Chondrocyte (in vitro differentiated cells): ENCODE results near the gene JUNB. TPM values are rescaled to one million over a fixed set of nuclear protein-coding genes. Genes with fewer than 3 reads are reported as not detected.
A peak's percentile ranks its signal among the peaks of the same experiment; 100 is the strongest.

Experiments used
- DNase-seq: peaks from one replicate; pipeline ENCODE4 v3.0.0; 2021; ENCODE audit warnings: mixed read lengths, low spot score
- H3K27ac Mint-ChIP-seq: one replicate; pipeline ENCODE4 v1.8.0; 2021; ENCODE audit warnings: mild to moderate bottlenecking, moderate library complexity, mixed read lengths; ENCODE audit not compliant: unreplicated experiment
- H3K27me3 Mint-ChIP-seq: 2 replicates; pipeline ENCODE4 v1.8.0; 2021; ENCODE audit warnings: low read depth, mixed read lengths
- H3K36me3 Mint-ChIP-seq: 2 replicates; pipeline ENCODE4 v1.8.0; 2021; ENCODE audit warnings: low read depth, mixed read lengths
- H3K4me1 Mint-ChIP-seq: 2 replicates; pipeline ENCODE4 v1.8.0; 2021; ENCODE audit warnings: low read depth, mild to moderate bottlenecking, mixed read lengths
- H3K4me3 Mint-ChIP-seq: one replicate; pipeline ENCODE4 v1.8.0; 2021; ENCODE audit warnings: mild to moderate bottlenecking, moderate library complexity, mixed read lengths; ENCODE audit not compliant: unreplicated experiment
- H3K9me3 Mint-ChIP-seq: 2 replicates; pipeline ENCODE4 v1.8.0; 2021; ENCODE audit warnings: low read depth, mixed read lengths
- microRNA-seq: library from miRNA; unstranded; fragments of <30 nt; microRNA quantifications from one replicate; pipeline ENCODE4 v1.2.0, GENCODE V29; 2020; ENCODE audit warnings: borderline number of aligned reads
- total RNA-seq: library from RNA; stranded (reverse); gene quantifications from 3 replicates; pipeline ENCODE4 v1.2.1, GENCODE V29; 2021
- TF ChIP-seq, protein P1 (sequence below): fragments of 200-600 bp; sonication (generic); IDR thresholded peaks from 2 replicates; pipeline ENCODE4 v1.5.0; 2021; ENCODE audit warnings: antibody characterized with exemption, mild to moderate bottlenecking, moderate library complexity

The JUNB gene
- total RNA-seq, 1 donor from 2014 or later: 122 TPM

DNA sequence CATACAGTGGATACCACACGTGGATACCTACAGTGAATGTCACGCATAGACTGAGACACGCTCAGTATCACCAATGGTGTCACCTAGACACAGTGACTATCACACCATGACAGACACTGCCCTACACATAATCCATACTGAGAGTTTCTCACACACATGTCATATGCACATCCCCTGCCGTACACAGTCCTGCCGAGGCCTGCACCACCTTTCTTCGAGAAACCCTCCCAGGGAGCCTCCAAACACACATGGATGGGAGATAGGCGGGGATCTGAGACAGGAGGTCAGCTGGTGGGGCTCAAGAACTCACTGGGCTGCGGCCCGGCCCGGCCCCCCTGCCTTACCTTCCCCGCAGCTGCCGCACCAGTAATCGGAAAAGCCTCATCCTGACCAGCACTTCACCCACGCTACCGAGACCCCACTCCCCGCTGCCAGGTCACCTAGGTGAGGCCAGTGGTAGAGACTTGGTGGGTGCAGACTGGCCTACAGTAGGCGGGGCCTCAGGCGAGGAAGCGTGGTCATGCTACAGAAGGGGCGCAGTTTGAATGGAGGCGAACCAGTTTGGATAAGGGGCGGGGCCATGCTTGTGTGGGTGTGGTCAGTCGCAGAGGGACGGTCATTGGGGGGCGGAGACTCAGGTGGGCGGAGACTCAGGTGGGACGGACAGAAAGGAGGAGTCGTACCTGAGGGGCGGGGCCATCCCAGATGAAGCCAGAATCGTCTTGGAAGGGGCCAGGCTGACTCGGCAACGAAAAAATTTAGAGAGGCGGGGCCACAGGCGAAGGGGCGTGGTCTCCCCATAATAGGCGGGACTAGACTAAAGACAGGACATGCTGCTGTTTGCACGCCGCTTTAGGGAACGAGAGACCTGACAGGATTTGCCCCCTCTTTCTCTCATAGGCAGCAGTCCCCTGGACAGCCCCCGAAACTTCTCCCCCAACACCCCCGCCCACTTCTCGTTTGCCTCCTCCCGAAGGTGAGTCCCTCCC, 49.1 kb downstream of the JUNB start:
- Mint-ChIP-seq H3K27me3 (peaks cover 58% of the 10 kb centered on the region), H3K4me3 (peak overlapping the region; percentile 66), H3K27ac (no peak overlapping the region), H3K4me1 (peaks cover 16% of the 10 kb centered on the region), H3K36me3 (peaks cover 2% of the 10 kb centered on the region), H3K9me3 (no peaks in the 10 kb centered on the region)
- TF ChIP-seq, protein P1, sequence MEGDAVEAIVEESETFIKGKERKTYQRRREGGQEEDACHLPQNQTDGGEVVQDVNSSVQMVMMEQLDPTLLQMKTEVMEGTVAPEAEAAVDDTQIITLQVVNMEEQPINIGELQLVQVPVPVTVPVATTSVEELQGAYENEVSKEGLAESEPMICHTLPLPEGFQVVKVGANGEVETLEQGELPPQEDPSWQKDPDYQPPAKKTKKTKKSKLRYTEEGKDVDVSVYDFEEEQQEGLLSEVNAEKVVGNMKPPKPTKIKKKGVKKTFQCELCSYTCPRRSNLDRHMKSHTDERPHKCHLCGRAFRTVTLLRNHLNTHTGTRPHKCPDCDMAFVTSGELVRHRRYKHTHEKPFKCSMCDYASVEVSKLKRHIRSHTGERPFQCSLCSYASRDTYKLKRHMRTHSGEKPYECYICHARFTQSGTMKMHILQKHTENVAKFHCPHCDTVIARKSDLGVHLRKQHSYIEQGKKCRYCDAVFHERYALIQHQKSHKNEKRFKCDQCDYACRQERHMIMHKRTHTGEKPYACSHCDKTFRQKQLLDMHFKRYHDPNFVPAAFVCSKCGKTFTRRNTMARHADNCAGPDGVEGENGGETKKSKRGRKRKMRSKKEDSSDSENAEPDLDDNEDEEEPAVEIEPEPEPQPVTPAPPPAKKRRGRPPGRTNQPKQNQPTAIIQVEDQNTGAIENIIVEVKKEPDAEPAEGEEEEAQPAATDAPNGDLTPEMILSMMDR: no peak
- DNase-seq: no peak

- DNase-seq: no peak
- H3K27ac Mint-ChIP-seq: no peak overlapping the region
These were observed 49.8 kb downstream of the JUNB start for GRCh38 chr19:12841094-12841493.

DNA sequence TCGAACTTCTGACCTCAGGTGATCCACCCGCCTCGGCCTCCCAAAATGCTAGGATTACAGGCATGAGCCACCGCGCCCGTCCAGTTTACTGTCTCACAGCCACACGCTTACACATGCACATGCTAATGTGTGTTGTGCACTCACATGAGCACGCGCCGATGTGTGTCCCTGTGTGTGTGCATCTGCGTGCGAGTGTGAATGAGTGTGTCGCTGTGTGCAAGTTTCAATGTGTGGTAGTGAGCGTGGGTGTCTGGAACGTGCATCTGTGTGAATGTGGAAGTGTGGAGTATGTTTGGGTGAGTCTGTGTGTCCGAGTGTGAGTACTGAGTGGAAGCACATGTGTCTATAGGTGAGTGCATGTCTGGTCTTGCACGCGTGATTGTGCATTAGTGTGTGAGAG, 51.2 kb downstream of the JUNB start:
- TF ChIP-seq, protein P1: no peak
- no peak for DNase-seq
- peaks cover 16% of the 10 kb centered on the region for H3K4me1 Mint-ChIP-seq
- H3K4me3 Mint-ChIP-seq: no peak overlapping the region
- peaks cover 42% of the 10 kb centered on the region for H3K27me3 Mint-ChIP-seq
- H3K36me3 Mint-ChIP-seq: peaks cover 2% of the 10 kb centered on the region
- no peaks in the 10 kb centered on the region for H3K9me3 Mint-ChIP-seq
- H3K27ac Mint-ChIP-seq: no peak overlapping the region

More at GRCh38 chr19:12841094-12841493, 49.8 kb downstream of the JUNB start:
- Mint-ChIP-seq H3K27me3 (peaks cover 54% of the 10 kb centered on the region), H3K4me1 (peaks cover 16% of the 10 kb centered on the region), H3K9me3 (no peaks in the 10 kb centered on the region), H3K36me3 (peaks cover 2% of the 10 kb centered on the region), H3K4me3 (peak overlapping the region; percentile 66)
- TF ChIP-seq, protein P1: no peak

Small RNA genes within 50 kb of the gene (microRNA-seq; reads per million reads assigned to microRNA genes)
- not detected for gene MIR5684

Other genes starting within 250 kb of the JUNB start
- 5.7 to 8.9 TPM (median 6.5 TPM) in 3 replicates for gene ZNF564, start 240.0 kb upstream of the JUNB start, total RNA-seq
- gene ZNF490, start 180.7 kb upstream of the JUNB start, total RNA-seq: 6.7 to 8.6 TPM (median 7.0 TPM) in 3 replicates
- 15.5 to 26.1 TPM (median 17.9 TPM) in 3 replicates for gene ZNF791, start 180.6 kb upstream of the JUNB start, total RNA-seq
- 86.6 to 104 TPM (median 99.5 TPM) in 3 replicates for gene MAN2B1, start 124.7 kb upstream of the JUNB start, total RNA-seq
- gene WDR83, start 124.7 kb upstream of the JUNB start, total RNA-seq: 9.6 to 13.5 TPM (median 12.7 TPM) in 3 replicates
- gene DHPS, start 109.6 kb upstream of the JUNB start, total RNA-seq: 37.8 to 48.8 TPM (median 47.5 TPM) in 3 replicates
- not detected in 3 replicates for gene GNG14, start 103.5 kb upstream of the JUNB start, total RNA-seq
- gene FBXW9, start 94.9 kb upstream of the JUNB start, total RNA-seq: 5.0 to 11.7 TPM (median 5.2 TPM) in 3 replicates
- 64.5 to 82.7 TPM (median 71.8 TPM) in 3 replicates for gene TNPO2, start 67.6 kb upstream of the JUNB start, total RNA-seq
- 132 to 145 TPM (median 137 TPM) in 3 replicates for gene TRIR, start 56.8 kb upstream of the JUNB start, total RNA-seq
- 44.2 to 57.0 TPM (median 48.8 TPM) in 3 replicates for gene GET3, start 54.0 kb upstream of the JUNB start, total RNA-seq
- not detected in 3 replicates for gene BEST2, start 39.7 kb upstream of the JUNB start, total RNA-seq
- 26.8 to 34.0 TPM (median 30.5 TPM) in 3 replicates for gene HOOK2, start 15.9 kb upstream of the JUNB start, total RNA-seq
- gene PRDX2, start 10.3 kb downstream of the JUNB start, total RNA-seq: 184 to 211 TPM (median 190 TPM) in 3 replicates
- gene THSD8, start 10.6 kb downstream of the JUNB start, total RNA-seq: 3.6 to 5.4 TPM (median 4.5 TPM) in 3 replicates
- gene RNASEH2A, start 15.1 kb downstream of the JUNB start, total RNA-seq: 9.9 to 22.8 TPM (median 11.9 TPM) in 3 replicates
- not detected in 3 replicates for gene RTBDN, start 43.1 kb downstream of the JUNB start, total RNA-seq
- 0.44 to 1.6 TPM (median 0.97 TPM) in 3 replicates for gene MAST1, start 47.0 kb downstream of the JUNB start, total RNA-seq
- 36.6 to 52.8 TPM (median 50.9 TPM) in 3 replicates for gene DNASE2, start 90.0 kb downstream of the JUNB start, total RNA-seq
- gene KLF1, start 95.7 kb downstream of the JUNB start, total RNA-seq: not detected in 3 replicates
- gene GCDH, start 99.7 kb downstream of the JUNB start, total RNA-seq: 13.2 to 21.3 TPM (median 14.4 TPM) in 3 replicates
- 0.53 TPM in 1 of 3 replicates, not detected in the others for gene SYCE2, start 127.8 kb downstream of the JUNB start, total RNA-seq
- 46.4 to 53.3 TPM (median 47.4 TPM) in 3 replicates for gene FARSA, start 142.2 kb downstream of the JUNB start, total RNA-seq
- 1,165 to 1,556 TPM (median 1,179 TPM) in 3 replicates for gene CALR, start 147.1 kb downstream of the JUNB start, total RNA-seq
- gene RAD23A, start 154.4 kb downstream of the JUNB start, total RNA-seq: 71.6 to 94.9 TPM (median 72.4 TPM) in 3 replicates
- gene GADD45GIP1, start 165.7 kb downstream of the JUNB start, total RNA-seq: 28.8 to 31.3 TPM (median 29.1 TPM) in 3 replicates
- 0.36 to 0.57 TPM (median 0.41 TPM) in 3 replicates for gene DAND5, start 178.1 kb downstream of the JUNB start, total RNA-seq
- gene NFIX, start 204.0 kb downstream of the JUNB start, total RNA-seq: 95.4 to 117 TPM (median 98.9 TPM) in 3 replicates